CD4-positive, alpha-beta T cell (primary cell): ENCODE results near the gene EDAR. TPM values are rescaled to one million over a fixed set of nuclear protein-coding genes. Genes with fewer than 3 reads are reported as not detected.

ENCODE experiments used
- ATAC-seq: fragments of 200-7000 bp; cut with Tn5 transposase; one replicate; pipeline ENCODE4 v1.10.0; 2022; ENCODE audit warnings: mild to moderate bottlenecking; ENCODE audit not compliant: poor library complexity
- CTCF ChIA-PET: fragments of 350-600 bp; sonication (Branson Sonifier 250); formaldehyde crosslinking; loops from one replicate; lab custom pipeline; 2021; ENCODE audit warnings: antibody characterized with exemption, inconsistent platforms; lab: Charles Lee
- POLR2A ChIA-PET: fragments of 350-600 bp; sonication (Branson Sonifier 250); formaldehyde crosslinking; loops from one replicate; lab custom pipeline; 2021; ENCODE audit warnings: antibody characterized with exemption, inconsistent platforms; lab: Charles Lee
- DNase-seq, 14 experiments: peaks; one replicate each; pipeline ENCODE4 v3.0.0-alpha.2; 2013 to 2020; ENCODE audit warnings: mixed read lengths in 2 of 14
- H3K27ac ChIP-seq, 2 donors: one replicate each; pipeline versions ENCODE4 v1.5.1 to v1.7.0; 2013; ENCODE audit warnings: low read length in 2 of 2, low read depth in 1 of 2, mild to moderate bottlenecking in 1 of 2
- H3K27me3 ChIP-seq, 2 experiments: 1 replicate in 1 of 2; 2 replicates in 1 of 2; pipeline versions ENCODE4 v1.6.1 to v1.7.0; 2013; ENCODE audit warnings: low read length in 2 of 2, control low read depth in 1 of 2, mild to moderate bottlenecking in 1 of 2, moderate library complexity in 1 of 2; ENCODE audit not compliant: insufficient read depth in 2 of 2, control insufficient read depth in 1 of 2
- H3K36me3 ChIP-seq: one replicate; pipeline ENCODE4 v1.6.1; 2013; ENCODE audit warnings: low read length, control low read depth; ENCODE audit not compliant: insufficient read depth
- H3K4me1 ChIP-seq: one replicate; pipeline ENCODE4 v1.6.1; 2013; ENCODE audit warnings: low read length, control low read depth; ENCODE audit not compliant: insufficient read depth
- H3K4me3 ChIP-seq: one replicate; pipeline ENCODE4 v1.5.1; 2013; ENCODE audit warnings: mild to moderate bottlenecking, low read length, moderate library complexity
- H3K9me3 ChIP-seq, 2 experiments: 1 replicate in 1 of 2; 2 replicates in 1 of 2; pipeline versions ENCODE4 v1.6.1 to v1.7.0; 2013; ENCODE audit warnings: low read length in 2 of 2, mild to moderate bottlenecking in 2 of 2, control low read depth in 1 of 2, moderate library complexity in 1 of 2; ENCODE audit not compliant: control insufficient read depth in 1 of 2, insufficient read depth in 1 of 2
- H3K27ac Mint-ChIP-seq: one replicate; pipeline ENCODE4 v1.8.0; 2020; ENCODE audit warnings: mixed read lengths
- H3K27me3 Mint-ChIP-seq: one replicate; pipeline ENCODE4 v1.8.0; 2021; ENCODE audit warnings: mixed read lengths
- H3K36me3 Mint-ChIP-seq: one replicate; pipeline ENCODE4 v1.8.0; 2021; ENCODE audit warnings: low read depth, mixed read lengths
- H3K4me1 Mint-ChIP-seq: one replicate; pipeline ENCODE4 v1.8.0; 2021; ENCODE audit warnings: low read depth, mixed read lengths
- H3K4me3 Mint-ChIP-seq: one replicate; pipeline ENCODE4 v1.8.0; 2020; ENCODE audit warnings: mild to moderate bottlenecking, mixed read lengths
- H3K9me3 Mint-ChIP-seq: one replicate; pipeline ENCODE4 v1.8.0; 2020; ENCODE audit warnings: mixed read lengths
- intact Hi-C, 2 experiments: fragments of 100-400 bp; cut with DNase I in 1 of 2; cut with micrococcal nuclease in 1 of 2; formaldehyde crosslinking; loops; one replicate each; pipeline versions ENCODE4 v1.15.1 to v1.9.0; 2023 to 2025; cut with DNase I, micrococcal nuclease
- total RNA-seq, 174 experiments: library from RNA in 2 of 174; stranded (reverse) in 2 of 174; gene quantifications; one replicate each; pipeline ENCODE4 v1.2.3 and lab custom pipeline; 2021 to 2026
- TF ChIP-seq, protein P1 (sequence below): fragments of 200-600 bp; IDR thresholded peaks from one replicate; pipeline ENCODE4 v1.8.0; 2022; ENCODE audit warnings: antibody characterized with exemption, mild to moderate bottlenecking

Gene EDAR
- total RNA-seq, 2 experiments from 2014 or later = 9.4 to 10.3 TPM

GRCh38 chr2:108993095-108993937 is 4.3 kb upstream of the EDAR start:
- ATAC-seq (no peak), DNase-seq (no peak)
- no peaks in the 10 kb centered on the region for H3K27me3 Mint-ChIP-seq
- Histone ChIP-seq H3K36me3 (no peaks in the 10 kb centered on the region), H3K4me3 (no peak overlapping the region), H3K9me3 (no peaks in the 10 kb centered on the region), H3K27ac (no peak overlapping the region), H3K27me3 (peaks cover 0 to 3% of the 10 kb centered on the region in 2 experiments), H3K4me1 (peaks cover 12% of the 10 kb centered on the region)
- H3K4me1 Mint-ChIP-seq = peaks cover 31% of the 10 kb centered on the region
- intact Hi-C loops = no loop called here
- no peaks in the 10 kb centered on the region for H3K9me3 Mint-ChIP-seq
- ChIA-PET CTCF (interaction anchor here (0.6 kb wide), 1 partner anchor 624 kb away, joined by 3 read pairs; no protein-coding TSS in a partner anchor), POLR2A (interaction anchor here (1.4 to 1.6 kb wide), 2 partner anchors 27 to 39 kb away, joined by 4 to 6 read pairs; no protein-coding TSS in a partner anchor)
- TF ChIP-seq, protein P1, sequence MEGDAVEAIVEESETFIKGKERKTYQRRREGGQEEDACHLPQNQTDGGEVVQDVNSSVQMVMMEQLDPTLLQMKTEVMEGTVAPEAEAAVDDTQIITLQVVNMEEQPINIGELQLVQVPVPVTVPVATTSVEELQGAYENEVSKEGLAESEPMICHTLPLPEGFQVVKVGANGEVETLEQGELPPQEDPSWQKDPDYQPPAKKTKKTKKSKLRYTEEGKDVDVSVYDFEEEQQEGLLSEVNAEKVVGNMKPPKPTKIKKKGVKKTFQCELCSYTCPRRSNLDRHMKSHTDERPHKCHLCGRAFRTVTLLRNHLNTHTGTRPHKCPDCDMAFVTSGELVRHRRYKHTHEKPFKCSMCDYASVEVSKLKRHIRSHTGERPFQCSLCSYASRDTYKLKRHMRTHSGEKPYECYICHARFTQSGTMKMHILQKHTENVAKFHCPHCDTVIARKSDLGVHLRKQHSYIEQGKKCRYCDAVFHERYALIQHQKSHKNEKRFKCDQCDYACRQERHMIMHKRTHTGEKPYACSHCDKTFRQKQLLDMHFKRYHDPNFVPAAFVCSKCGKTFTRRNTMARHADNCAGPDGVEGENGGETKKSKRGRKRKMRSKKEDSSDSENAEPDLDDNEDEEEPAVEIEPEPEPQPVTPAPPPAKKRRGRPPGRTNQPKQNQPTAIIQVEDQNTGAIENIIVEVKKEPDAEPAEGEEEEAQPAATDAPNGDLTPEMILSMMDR = no peak
- peaks cover 8% of the 10 kb centered on the region for H3K36me3 Mint-ChIP-seq
- H3K27ac Mint-ChIP-seq = no peak overlapping the region
- no peak overlapping the region for H3K4me3 Mint-ChIP-seq

GRCh38 chr2:108988076-108988795 is 784 bp downstream of the EDAR start:
- H3K27ac Mint-ChIP-seq = peak overlapping the region; percentile 84
- Histone ChIP-seq H3K9me3 (no peaks in the 10 kb centered on the region), H3K36me3 (no peaks in the 10 kb centered on the region), H3K4me3 (peak overlapping the region; percentile 68), H3K4me1 (peaks cover 48% of the 10 kb centered on the region), H3K27ac (peak overlapping the region in 1 of 2 donors; percentile 62), H3K27me3 (peaks cover 0 to 4% of the 10 kb centered on the region in 2 experiments)
- peak overlapping the region; percentile 94 for H3K4me3 Mint-ChIP-seq
- peaks cover 80% of the 10 kb centered on the region for H3K4me1 Mint-ChIP-seq
- ATAC-seq (peak; percentile 14), DNase-seq (peak in 6 of 14 experiments; percentile 7 to 39 (median 20))
- peaks cover 15% of the 10 kb centered on the region for H3K36me3 Mint-ChIP-seq
- ChIA-PET POLR2A (interaction anchor here (0.6 to 9.1 kb wide), 6 partner anchors 10 to 140 kb away, joined by 3 to 109 read pairs (median 4); no protein-coding TSS in a partner anchor), CTCF (interaction anchor here (0.8 to 2.6 kb wide), 9 partner anchors 10 to 202 kb away, joined by 3 to 11 read pairs (median 4); partner anchors contain the start of gene CCDC138)
- no peaks in the 10 kb centered on the region for H3K9me3 Mint-ChIP-seq
- intact Hi-C loops = loop anchor here (1.0 to 10.0 kb wide), 5 partner anchors 29 to 203 kb away; partner anchors contain the start of gene CCDC138 (in 2 of the 2)
- H3K27me3 Mint-ChIP-seq = no peaks in the 10 kb centered on the region
- TF ChIP-seq, protein P1 = no peak

DNA sequence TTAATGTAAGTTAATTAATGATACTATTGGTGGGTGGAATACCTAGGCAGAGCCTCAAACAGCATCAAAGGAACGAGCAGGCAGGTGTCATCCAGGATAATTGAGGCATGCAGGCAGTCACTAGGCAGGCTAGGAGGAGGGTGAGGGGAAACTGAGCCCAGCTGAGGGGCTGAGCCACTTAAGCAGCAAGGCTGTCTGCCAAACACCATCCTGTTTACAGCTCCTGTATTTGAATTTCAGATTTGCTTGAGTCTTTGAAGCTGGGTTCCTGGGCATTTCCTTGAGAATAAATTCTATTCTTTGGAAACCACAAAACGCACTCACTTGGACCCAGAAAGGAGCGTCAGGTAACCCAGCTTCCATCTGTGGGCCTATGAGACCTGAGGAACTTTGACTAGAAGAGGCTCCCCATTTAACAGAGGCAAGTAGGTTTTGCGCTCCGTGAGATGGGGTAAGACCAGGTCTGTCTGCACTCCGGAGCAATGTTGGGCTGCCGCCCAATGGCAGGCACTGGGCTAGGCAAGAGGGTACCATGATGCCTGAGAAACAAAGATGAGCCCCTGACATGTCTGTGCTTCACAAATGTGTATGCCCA is 2.0 kb downstream of the EDAR start:
- Mint-ChIP-seq H3K4me1 (peaks cover 80% of the 10 kb centered on the region), H3K27ac (peak overlapping the region; percentile 84), H3K9me3 (no peaks in the 10 kb centered on the region), H3K4me3 (peak overlapping the region; percentile 94), H3K36me3 (peaks cover 15% of the 10 kb centered on the region), H3K27me3 (no peaks in the 10 kb centered on the region)
- intact Hi-C loops = loop anchor here (1.0 to 10.0 kb wide), 5 partner anchors 22 to 202 kb away; partner anchors contain the start of gene CCDC138 (in 2 of the 2)
- TF ChIP-seq, protein P1 = peak; percentile 52
- Histone ChIP-seq H3K4me1 (peaks cover 55% of the 10 kb centered on the region), H3K36me3 (no peaks in the 10 kb centered on the region), H3K9me3 (no peaks in the 10 kb centered on the region), H3K4me3 (peak overlapping the region; percentile 68), H3K27ac (no peak overlapping the region), H3K27me3 (peaks cover 0 to 4% of the 10 kb centered on the region in 2 experiments)
- peak in 13 of 14 experiments; percentile 23 to 73 (median 49) for DNase-seq
- CTCF ChIA-PET = interaction anchor here (0.8 to 2.6 kb wide), 4 partner anchors 22 to 58 kb away, joined by 3 to 11 read pairs (median 5); no protein-coding TSS in a partner anchor
- POLR2A ChIA-PET = interaction anchor here (0.7 to 9.1 kb wide), 7 partner anchors 9 to 58 kb away, joined by 3 to 109 read pairs (median 4); no protein-coding TSS in a partner anchor
- ATAC-seq = peak; percentile 78
